ENCODE measurements around the gene TMEM240.

DNA sequence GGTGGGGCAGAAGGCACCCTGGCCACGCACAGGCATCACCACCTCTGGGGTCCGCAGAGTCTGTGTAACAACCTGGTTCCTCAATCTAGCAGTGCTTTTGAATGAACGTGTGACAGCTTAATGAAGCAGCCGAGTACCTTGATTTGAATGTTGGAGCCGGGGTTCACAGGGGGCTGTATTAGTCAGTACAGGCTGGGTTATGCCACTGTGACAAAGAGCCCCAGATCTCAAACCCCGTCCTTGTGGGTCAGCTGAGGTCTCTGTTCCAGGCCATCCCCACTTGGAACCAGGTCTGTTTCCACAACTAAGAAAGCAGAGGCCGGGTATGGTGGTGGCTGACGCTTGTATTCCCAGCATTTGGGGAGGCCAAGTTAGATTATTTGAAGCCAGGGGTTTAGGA is 10.5 kb downstream of the TMEM240 start:
- TF ChIP-seq, protein P1, sequence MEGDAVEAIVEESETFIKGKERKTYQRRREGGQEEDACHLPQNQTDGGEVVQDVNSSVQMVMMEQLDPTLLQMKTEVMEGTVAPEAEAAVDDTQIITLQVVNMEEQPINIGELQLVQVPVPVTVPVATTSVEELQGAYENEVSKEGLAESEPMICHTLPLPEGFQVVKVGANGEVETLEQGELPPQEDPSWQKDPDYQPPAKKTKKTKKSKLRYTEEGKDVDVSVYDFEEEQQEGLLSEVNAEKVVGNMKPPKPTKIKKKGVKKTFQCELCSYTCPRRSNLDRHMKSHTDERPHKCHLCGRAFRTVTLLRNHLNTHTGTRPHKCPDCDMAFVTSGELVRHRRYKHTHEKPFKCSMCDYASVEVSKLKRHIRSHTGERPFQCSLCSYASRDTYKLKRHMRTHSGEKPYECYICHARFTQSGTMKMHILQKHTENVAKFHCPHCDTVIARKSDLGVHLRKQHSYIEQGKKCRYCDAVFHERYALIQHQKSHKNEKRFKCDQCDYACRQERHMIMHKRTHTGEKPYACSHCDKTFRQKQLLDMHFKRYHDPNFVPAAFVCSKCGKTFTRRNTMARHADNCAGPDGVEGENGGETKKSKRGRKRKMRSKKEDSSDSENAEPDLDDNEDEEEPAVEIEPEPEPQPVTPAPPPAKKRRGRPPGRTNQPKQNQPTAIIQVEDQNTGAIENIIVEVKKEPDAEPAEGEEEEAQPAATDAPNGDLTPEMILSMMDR (IDR thresholded peaks at IDR 0.05): no peak
- TF ChIP-seq EP300 (IDR thresholded peaks at IDR 0.05): no peak
